GM10266 (cell line): ENCODE data around the gene STXBP2.

Experiments
- DNase-seq: peaks from one replicate; pipeline ENCODE4 v3.0.0; 2012; ENCODE audit errors: extremely low spot score
- CTCF ChIP-seq: IDR thresholded peaks from 2 replicates; pipeline ENCODE4 v1.5.1; 2012; ENCODE audit warnings: mild to moderate bottlenecking, low read depth; ENCODE audit not compliant: control insufficient read depth, insufficient read depth; ENCODE audit errors: missing control alignments

Gene STXBP2

GRCh38 chr19:7628589-7629311, 8.2 kb upstream of the STXBP2 start:
- no peak for TF ChIP-seq CTCF
- no peak for DNase-seq

DNA sequence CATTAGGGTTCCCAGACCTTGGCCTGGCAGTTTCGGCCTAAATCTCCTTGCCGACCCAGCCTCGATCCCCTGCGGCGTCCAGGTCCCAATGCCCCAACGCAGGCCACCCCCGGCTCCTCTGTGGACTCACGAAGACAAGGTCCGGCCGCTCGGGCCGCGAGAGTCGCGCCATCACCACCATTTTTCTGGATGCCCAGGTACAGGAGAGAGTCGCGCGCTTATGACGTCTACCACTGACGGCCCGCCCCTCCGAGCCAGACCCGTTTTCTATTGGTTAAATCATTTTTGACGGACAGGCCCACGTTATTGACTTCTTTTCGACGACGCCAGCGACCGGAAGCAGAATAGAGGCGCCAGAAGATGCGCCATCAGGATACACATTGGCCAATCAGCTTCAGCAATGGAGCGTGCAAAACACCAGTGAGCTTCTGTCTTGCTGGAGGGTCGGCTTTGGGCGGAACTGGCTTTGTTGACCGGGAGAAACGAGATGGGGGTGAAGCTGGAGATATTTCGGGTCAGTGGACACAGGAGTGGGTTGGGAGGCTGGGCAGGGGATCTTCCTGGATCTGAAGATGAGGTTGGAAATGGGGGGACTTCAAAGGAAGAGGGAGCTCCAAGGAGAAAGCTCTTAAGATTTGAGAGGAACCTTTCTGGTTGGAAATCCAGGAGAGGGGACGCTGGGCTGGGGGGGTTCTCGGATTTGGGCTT, 7.4 kb upstream of the STXBP2 start, which contains the start of the genes PET100 and XAB2:
PET100 (plus strand) TSS at position 447 of the 708 bp plus-strand sequence; CDS start at position 488, 41 bp downstream.
XAB2 (minus strand) TSS at position 199 of the 708 bp plus-strand sequence; CDS start at position 181, 18 bp downstream.
- no peak for TF ChIP-seq CTCF
- peak; percentile 99 for DNase-seq

- no peak for TF ChIP-seq CTCF
- DNase-seq, result no peak
Observed at GRCh38 chr19:7631577-7631976, 5.3 kb upstream of the STXBP2 start.

GRCh38 chr19:7632340-7633203, 4.3 kb upstream of the STXBP2 start:
- no peak for TF ChIP-seq CTCF
- no peak for DNase-seq

DNA sequence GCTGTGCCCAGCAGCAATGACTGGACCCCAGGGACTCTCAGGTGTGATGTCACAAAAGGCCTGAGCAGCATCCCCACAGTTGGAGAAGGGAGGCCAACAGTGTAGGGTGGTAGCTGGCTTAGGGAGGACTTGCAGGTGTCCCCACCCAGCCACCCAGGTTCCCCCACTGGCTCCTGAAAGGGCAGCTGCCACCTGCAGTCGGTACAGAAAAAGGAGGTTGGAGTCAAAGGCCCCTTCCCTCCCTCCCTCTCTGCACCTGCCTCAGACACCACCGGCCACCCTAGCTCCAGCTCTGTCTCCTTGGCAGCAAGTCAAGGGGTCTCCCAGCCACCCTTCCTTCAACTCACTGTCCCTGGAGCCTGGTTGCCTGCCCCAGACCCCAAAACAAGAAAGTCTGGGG, 3.2 kb upstream of the STXBP2 start, which contains the start of gene PCP2:
PCP2 (minus strand) TSS at position 22 of the 400 bp plus-strand sequence. CDS start 262 bp downstream, outside the sequence.
- TF ChIP-seq CTCF, result no peak
- no peak for DNase-seq

GRCh38 chr19:7635670-7636069, 1.2 kb upstream of the STXBP2 start:
- no peak for TF ChIP-seq CTCF

GRCh38 chr19:7636317-7636690, 606 bp upstream of the STXBP2 start:
- no peak for DNase-seq
- no peak for TF ChIP-seq CTCF

More at GRCh38 chr19:7635670-7636069, 1.2 kb upstream of the STXBP2 start:
- DNase-seq, result no peak
